DND-41 (cell line): ENCODE measurements around the gene IFITM5.

ENCODE experiments used
- ATAC-seq: fragments of 200-7000 bp; cut with Tn5 transposase; 3 replicates; pipeline ENCODE4 v1.9.1; 2021; ENCODE audit warnings: low read depth; ENCODE audit not compliant: insufficient read depth
- DNase-seq: peaks from one replicate; pipeline ENCODE4 v3.0.0-alpha.2; 2020
- H2AFZ ChIP-seq: 2 replicates; pipeline ENCODE4 v1.6.0; 2012; ENCODE audit warnings: low read depth, low read length
- H3K27ac ChIP-seq: 2 replicates; pipeline ENCODE4 v1.5.1; 2012; ENCODE audit warnings: low read length, inconsistent platforms
- H3K27me3 ChIP-seq: fragments of 200-600 bp; sonication (generic); 2 replicates; pipeline ENCODE4 v1.6.0; 2012; ENCODE audit warnings: low read length, mild to moderate bottlenecking, inconsistent platforms; ENCODE audit not compliant: insufficient read depth, poor library complexity
- H3K36me3 ChIP-seq: 2 replicates; pipeline ENCODE4 v1.5.1; 2012; ENCODE audit warnings: low read length, inconsistent platforms; ENCODE audit not compliant: insufficient read depth
- H3K4me1 ChIP-seq: 2 replicates; pipeline ENCODE4 v1.5.1; 2012; ENCODE audit warnings: mild to moderate bottlenecking, low read length; ENCODE audit not compliant: insufficient read depth
- H3K4me2 ChIP-seq: 2 replicates; pipeline ENCODE4 v1.6.0; 2012; ENCODE audit warnings: mild to moderate bottlenecking, moderate library complexity, low read length, inconsistent platforms; ENCODE audit not compliant: insufficient read depth
- H3K4me3 ChIP-seq, 2 experiments: fragments of 200-600 bp in 1 of 2; shearing (Covaris generic) in 1 of 2; 2 replicates each; pipeline ENCODE4 v1.5.1; 2012 to 2016; ENCODE audit warnings: inconsistent platforms in 2 of 2, low read length in 2 of 2, mild to moderate bottlenecking in 2 of 2, low read depth in 1 of 2, moderate library complexity in 1 of 2
- H3K79me2 ChIP-seq: 2 replicates; pipeline ENCODE4 v1.6.0; 2012; ENCODE audit warnings: low read length, inconsistent platforms; ENCODE audit not compliant: insufficient read depth
- H3K9ac ChIP-seq: 2 replicates; pipeline ENCODE4 v1.6.0; 2012; ENCODE audit warnings: low read depth, mild to moderate bottlenecking, inconsistent platforms, low read length, moderate library complexity
- H3K9me3 ChIP-seq: 2 replicates; pipeline ENCODE4 v1.5.1; 2012; ENCODE audit warnings: low read length, moderate library complexity, mild to moderate bottlenecking, inconsistent platforms; ENCODE audit not compliant: insufficient read depth, severe bottlenecking
- H4K20me1 ChIP-seq: 2 replicates; pipeline ENCODE4 v1.6.0; 2012; ENCODE audit warnings: low read length; ENCODE audit not compliant: insufficient read depth
- CTCF ChIP-seq: IDR thresholded peaks from 2 replicates; pipeline ENCODE4 v1.5.1; 2012; ENCODE audit warnings: borderline replicate concordance, low read length, moderate library complexity, mild to moderate bottlenecking; ENCODE audit not compliant: poor library complexity, severe bottlenecking; ENCODE audit errors: extremely low read depth
- EZH2 ChIP-seq: IDR thresholded peaks from 3 replicates; pipeline ENCODE4 v1.6.1; 2012; ENCODE audit warnings: borderline replicate concordance, low read depth, mild to moderate bottlenecking, moderate library complexity, low read length, inconsistent platforms; ENCODE audit not compliant: severe bottlenecking

The IFITM5 gene

GRCh38 chr11:257766-258493 is 41.4 kb downstream of the IFITM5 start:
- ATAC-seq (peak; percentile 42; the same call in 1 of the 3 replicates), DNase-seq (no peak)
- no peak overlapping the region for H2AFZ ChIP-seq
- H3K4me1 ChIP-seq, result no peaks in the 10 kb centered on the region
- H3K27ac ChIP-seq, result no peak overlapping the region
- H3K4me2 ChIP-seq, result no peak overlapping the region
- H3K9me3 ChIP-seq, result no peaks in the 10 kb centered on the region
- TF ChIP-seq EZH2 (no peak), CTCF (peak; percentile 42)
- no peak overlapping the region for H3K4me3 ChIP-seq
- peaks cover 11% of the 10 kb centered on the region for H3K36me3 ChIP-seq
- H3K9ac ChIP-seq, result no peak overlapping the region
- H4K20me1 ChIP-seq, result no peaks in the 10 kb centered on the region
- no peaks in the 10 kb centered on the region for H3K27me3 ChIP-seq
- H3K79me2 ChIP-seq, result no peaks in the 10 kb centered on the region

GRCh38 chr11:256952-257737 is 42.2 kb downstream of the IFITM5 start:
- Histone ChIP-seq H3K79me2 (no peaks in the 10 kb centered on the region), H2AFZ (no peak overlapping the region), H4K20me1 (no peaks in the 10 kb centered on the region), H3K4me1 (no peaks in the 10 kb centered on the region), H3K9ac (no peak overlapping the region), H3K9me3 (no peaks in the 10 kb centered on the region), H3K27ac (no peak overlapping the region), H3K36me3 (peaks cover 19% of the 10 kb centered on the region), H3K4me2 (no peak overlapping the region), H3K27me3 (no peaks in the 10 kb centered on the region), H3K4me3 (no peak overlapping the region)
- no peak for TF ChIP-seq EZH2
- no peak for TF ChIP-seq CTCF
- ATAC-seq (no peak), DNase-seq (no peak)

GRCh38 chr11:255816-256215 is 43.5 kb downstream of the IFITM5 start:
- peaks cover 5% of the 10 kb centered on the region; the same call in 1 of the 2 replicates for H4K20me1 ChIP-seq
- no peak for DNase-seq
- no peak overlapping the region for H3K27ac ChIP-seq
- no peak overlapping the region for H3K4me2 ChIP-seq
- no peaks in the 10 kb centered on the region for H3K79me2 ChIP-seq
- no peak overlapping the region for H3K4me3 ChIP-seq
- no peaks in the 10 kb centered on the region for H3K27me3 ChIP-seq
- no peaks in the 10 kb centered on the region for H3K4me1 ChIP-seq
- H3K36me3 ChIP-seq, result peaks cover 32% of the 10 kb centered on the region
- TF ChIP-seq EZH2 (no peak), CTCF (no peak)
- H3K9ac ChIP-seq, result no peak overlapping the region
- no peak for ATAC-seq
- no peak overlapping the region for H2AFZ ChIP-seq
- no peaks in the 10 kb centered on the region for H3K9me3 ChIP-seq
